MM.1S (cell line): Measurements from ENCODE around the gene CUTA.

Experiments
- EZH2 ChIP-seq: fragments of 300-600 bp; sonication (generic); optimal IDR thresholded peaks from 2 replicates; pipeline ENCODE3; 2017; ENCODE audit warnings: low read depth, mild to moderate bottlenecking, antibody characterized with exemption, low read length, mixed read lengths
- EZH2phosphoT487 ChIP-seq: fragments of 300-600 bp; sonication (generic); IDR thresholded peaks from 2 replicates; pipeline ENCODE4 v1.6.1; 2018; ENCODE audit warnings: antibody characterized with exemption, low read length
- TF ChIP-seq, protein P1 (sequence below): fragments of 300-600 bp; sonication (generic); IDR thresholded peaks from 2 replicates; pipeline ENCODE4 v1.5.1; 2016; ENCODE audit warnings: antibody characterized with exemption, low read length, mixed read lengths

- TF ChIP-seq, protein P1, sequence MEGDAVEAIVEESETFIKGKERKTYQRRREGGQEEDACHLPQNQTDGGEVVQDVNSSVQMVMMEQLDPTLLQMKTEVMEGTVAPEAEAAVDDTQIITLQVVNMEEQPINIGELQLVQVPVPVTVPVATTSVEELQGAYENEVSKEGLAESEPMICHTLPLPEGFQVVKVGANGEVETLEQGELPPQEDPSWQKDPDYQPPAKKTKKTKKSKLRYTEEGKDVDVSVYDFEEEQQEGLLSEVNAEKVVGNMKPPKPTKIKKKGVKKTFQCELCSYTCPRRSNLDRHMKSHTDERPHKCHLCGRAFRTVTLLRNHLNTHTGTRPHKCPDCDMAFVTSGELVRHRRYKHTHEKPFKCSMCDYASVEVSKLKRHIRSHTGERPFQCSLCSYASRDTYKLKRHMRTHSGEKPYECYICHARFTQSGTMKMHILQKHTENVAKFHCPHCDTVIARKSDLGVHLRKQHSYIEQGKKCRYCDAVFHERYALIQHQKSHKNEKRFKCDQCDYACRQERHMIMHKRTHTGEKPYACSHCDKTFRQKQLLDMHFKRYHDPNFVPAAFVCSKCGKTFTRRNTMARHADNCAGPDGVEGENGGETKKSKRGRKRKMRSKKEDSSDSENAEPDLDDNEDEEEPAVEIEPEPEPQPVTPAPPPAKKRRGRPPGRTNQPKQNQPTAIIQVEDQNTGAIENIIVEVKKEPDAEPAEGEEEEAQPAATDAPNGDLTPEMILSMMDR: no peak
- TF ChIP-seq EZH2 (no peak), EZH2phosphoT487 (no peak)
Measured at GRCh38 chr6:33439956-33440648, 22.2 kb upstream of the CUTA start.
